Measurements from ENCODE around the gene CLEC2L.

DNA sequence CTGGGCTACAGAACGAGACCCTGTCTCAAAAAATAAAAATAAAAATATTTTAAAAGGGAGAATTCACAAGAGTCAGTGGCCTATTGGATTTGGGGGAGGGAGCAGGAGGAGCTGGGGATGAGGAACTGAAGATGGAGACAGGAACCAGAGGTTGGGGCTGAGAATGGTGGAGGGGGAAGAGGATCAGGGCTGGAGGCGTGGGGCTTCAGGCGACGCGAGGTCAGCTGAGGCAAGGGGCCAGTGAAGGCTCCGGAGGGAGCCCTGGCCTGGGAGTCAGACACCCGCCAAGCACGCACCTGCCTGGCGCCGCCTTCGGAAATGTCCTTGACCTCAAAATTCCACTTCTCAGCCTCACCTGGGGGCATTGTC is 671 bp upstream of the CLEC2L start:
- no peak for TF ChIP-seq POLR2A (IDR thresholded peaks at IDR 0.05; ENCODE audit: low read depth, low read length)
- no peak for TF ChIP-seq CTCF (conservative IDR thresholded peaks at IDR 0.05; ENCODE audit: low read depth, low read length)
- no peak for TF ChIP-seq RFX5 (IDR thresholded peaks at IDR 0.05; ENCODE audit: low read depth, low read length)
- TF ChIP-seq FOS (IDR thresholded peaks at IDR 0.05; ENCODE audit: low read depth, low read length), result no peak
- TF ChIP-seq USF2 (IDR thresholded peaks at IDR 0.05; ENCODE audit: low read depth, low read length), result no peak
- TF ChIP-seq RCOR1 (IDR thresholded peaks at IDR 0.05; ENCODE audit: insufficient replicate concordance, low read length), result no peak
- no peak for TF ChIP-seq SMC3 (IDR thresholded peaks at IDR 0.05; ENCODE audit: low read depth, low read length)
- TF ChIP-seq RAD21 (IDR thresholded peaks at IDR 0.05; ENCODE audit: low read length), result no peak
- TF ChIP-seq CHD1 (IDR thresholded peaks at IDR 0.05; ENCODE audit: low read depth, low read length), result no peak
- no peak for TF ChIP-seq MXI1 (IDR thresholded peaks at IDR 0.05; ENCODE audit: borderline replicate concordance, low read depth, low read length)
- no peak for TF ChIP-seq CEBPB (IDR thresholded peaks at IDR 0.05; ENCODE audit: low read depth, low read length)

Data from IMR-90 (cell line).